Measurements from ENCODE around the gene SCAI.
A peak's percentile ranks its signal among the peaks of the same experiment; 100 is the strongest.
"Not testable (repeated sequence)": the region's sequence is repeated elsewhere in the genome, so short reads cannot be mapped to it uniquely, and the experiment has no call there.

The SCAI gene

GRCh38 chr9:125008599-125008998 is 134.7 kb downstream of the SCAI start:
- DNase-seq = no peak

GRCh38 chr9:125003332-125003731 is 140.0 kb downstream of the SCAI start:
- no peak for DNase-seq

GRCh38 chr9:124983698-124984097 is 159.6 kb downstream of the SCAI start:
- no peak for DNase-seq

GRCh38 chr9:124980431-124980830 is 162.9 kb downstream of the SCAI start:
- no peak for DNase-seq

GRCh38 chr9:124975131-124975530 is 168.2 kb downstream of the SCAI start:
- no peak for DNase-seq

DNA sequence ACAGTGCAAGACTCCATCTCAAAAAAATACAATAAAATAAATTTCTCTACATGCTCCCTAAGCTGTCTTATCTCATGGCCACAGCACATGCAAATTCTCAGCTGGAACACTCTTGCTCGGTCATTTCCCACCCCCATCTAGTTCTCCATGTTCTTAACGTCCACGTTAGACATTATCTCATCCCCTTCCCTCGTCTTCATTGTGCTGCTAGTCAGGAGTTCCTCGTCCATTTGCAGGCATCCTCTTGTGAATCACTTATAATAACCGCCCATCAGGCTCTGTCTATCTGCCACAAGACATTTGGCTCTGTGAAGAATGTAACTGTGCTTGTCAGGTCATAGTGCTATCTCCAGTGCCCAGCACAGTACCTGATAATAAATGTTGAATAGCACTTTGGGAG is 169.5 kb downstream of the SCAI start:
- DNase-seq = no peak

- DNase-seq = no peak
These were observed 171.0 kb downstream of the SCAI start for GRCh38 chr9:124972241-124972770.

DNA sequence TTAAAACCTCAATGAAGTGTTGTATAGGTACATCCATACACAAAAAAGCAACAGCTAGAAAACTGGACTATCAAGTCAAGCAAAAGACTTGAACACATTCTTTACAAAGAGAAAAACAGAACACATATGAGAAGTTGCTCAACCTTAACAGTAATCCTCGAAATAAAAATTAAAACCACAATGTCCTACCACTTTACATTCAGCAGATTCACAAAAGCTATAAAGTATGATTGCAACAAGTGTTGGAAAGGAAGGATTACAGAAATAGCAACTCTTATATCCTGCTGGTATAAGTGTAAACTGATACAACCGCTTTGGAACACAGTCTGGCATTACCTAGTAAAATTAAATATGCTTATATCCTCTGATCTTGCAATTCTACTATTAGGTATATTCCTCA is 173.9 kb downstream of the SCAI start:
- no peak for DNase-seq

- no peak for DNase-seq
These were observed 175.1 kb downstream of the SCAI start for GRCh38 chr9:124968238-124968637.

DNA sequence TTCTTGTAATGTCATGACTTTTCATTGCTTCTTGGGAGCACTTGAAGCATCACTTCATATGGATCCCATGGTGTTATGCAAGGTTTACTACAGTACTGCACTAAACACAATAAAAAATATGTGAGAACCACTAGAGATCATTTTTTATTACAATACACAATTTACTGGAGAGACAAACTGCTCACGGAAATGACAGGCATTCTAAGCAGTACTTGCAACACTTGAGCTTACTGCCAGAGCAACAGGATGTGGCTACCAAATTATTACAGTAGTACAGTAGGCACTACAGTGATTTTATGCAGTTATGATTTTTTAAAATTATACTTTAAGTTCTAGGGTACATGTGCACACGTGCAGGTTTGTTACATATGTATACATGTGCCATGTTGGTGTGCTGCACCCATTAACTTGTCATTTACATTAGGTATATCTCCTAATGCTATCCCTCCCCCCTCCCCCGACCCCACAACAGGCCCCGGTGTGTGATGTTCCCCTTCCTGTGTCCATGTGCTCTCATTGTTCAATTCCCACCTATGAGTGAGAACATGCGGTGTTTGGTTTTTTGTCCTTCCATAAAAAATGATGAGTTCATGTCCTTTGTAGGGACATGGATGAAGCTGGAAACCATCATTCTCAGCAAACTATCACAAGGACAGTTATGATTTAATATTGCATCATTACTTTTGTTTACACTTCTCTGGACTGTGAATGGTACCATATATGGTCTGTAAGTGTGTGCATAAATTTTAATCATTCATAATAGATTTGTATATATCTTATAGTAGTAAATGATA is 177.4 kb downstream of the SCAI start:
- not testable (repeated sequence) for DNase-seq

- DNase-seq = no peak
These were observed 178.7 kb downstream of the SCAI start for GRCh38 chr9:124964604-124965003.

GRCh38 chr9:124964056-124964455 is 179.3 kb downstream of the SCAI start:
- DNase-seq = no peak

GRCh38 chr9:124960409-124960752 is 182.9 kb downstream of the SCAI start:
- no peak for DNase-seq

DNA sequence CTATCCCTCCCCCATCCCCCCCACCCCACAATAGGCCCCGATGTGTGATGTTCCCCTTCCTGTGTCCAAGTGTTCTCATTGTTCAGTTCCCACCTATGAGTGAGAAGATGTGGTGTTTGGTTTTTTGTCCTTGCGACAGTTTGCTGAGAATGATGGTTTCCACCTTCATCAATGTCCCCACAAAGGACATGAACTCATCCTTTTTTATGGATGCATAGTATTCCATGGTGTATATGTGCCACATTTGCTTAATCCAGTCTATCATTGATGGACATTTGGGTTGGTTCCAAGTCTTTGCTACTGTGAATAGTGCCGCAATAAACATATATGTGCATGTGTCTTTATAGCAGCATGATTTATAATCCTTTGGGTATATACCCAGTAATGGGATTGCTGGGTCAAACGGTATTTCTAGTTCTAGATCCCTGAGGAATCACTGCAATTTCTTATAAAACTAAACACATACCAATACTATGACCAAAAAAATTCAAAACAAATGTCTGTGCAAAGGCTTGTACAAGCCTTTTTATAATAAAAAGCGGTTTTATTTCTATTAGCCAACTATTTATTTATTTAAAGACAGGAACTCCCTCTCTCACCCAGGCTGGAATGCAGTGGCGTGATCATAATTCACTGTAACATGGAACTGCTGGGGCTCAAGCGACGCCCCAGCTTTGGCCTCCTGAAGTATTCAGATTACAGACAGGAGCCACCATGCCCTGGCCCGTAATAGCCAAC is 183.5 kb downstream of the SCAI start:
- DNase-seq = not testable (repeated sequence)

DNA sequence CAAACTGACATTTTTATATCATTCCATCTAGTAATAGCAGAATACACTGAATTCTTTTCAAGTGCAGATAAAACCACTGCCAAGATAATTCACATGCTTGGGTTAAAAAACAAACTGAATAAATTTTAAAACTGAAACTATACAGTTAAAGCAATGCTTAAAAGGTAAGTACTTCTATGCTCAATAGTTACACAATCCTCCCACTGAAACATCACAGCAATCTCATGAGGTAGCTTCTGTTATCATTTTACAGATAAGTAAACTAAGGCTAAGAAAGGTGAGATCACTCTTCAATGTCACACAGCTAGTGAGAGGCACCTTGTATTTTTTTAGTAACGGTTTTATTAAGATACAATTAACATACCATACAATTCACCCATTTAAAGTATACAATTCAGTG is 189.1 kb downstream of the SCAI start:
- DNase-seq = no peak

- DNase-seq = no peak
These were observed 193.1 kb downstream of the SCAI start for GRCh38 chr9:124950050-124950718.

DNA sequence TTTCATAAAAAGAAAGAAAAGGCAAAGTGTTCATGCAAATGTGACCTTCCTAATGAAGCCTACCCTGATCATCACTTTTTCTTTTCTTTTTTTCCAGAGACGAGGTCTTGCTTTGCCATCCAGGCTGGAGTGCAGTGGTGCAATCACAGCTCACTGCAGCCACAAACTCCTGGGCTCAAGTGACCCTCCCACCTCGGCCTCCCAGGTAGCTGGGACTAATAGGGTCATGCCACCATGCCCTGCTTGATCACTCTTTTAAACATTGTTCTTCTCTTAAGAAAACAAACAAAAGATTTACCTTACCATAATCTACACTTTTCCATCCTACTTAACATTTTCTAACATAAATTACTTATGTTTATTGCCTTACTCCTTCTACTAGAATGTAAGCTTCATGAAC is 193.9 kb downstream of the SCAI start:
- no peak for DNase-seq

DNA sequence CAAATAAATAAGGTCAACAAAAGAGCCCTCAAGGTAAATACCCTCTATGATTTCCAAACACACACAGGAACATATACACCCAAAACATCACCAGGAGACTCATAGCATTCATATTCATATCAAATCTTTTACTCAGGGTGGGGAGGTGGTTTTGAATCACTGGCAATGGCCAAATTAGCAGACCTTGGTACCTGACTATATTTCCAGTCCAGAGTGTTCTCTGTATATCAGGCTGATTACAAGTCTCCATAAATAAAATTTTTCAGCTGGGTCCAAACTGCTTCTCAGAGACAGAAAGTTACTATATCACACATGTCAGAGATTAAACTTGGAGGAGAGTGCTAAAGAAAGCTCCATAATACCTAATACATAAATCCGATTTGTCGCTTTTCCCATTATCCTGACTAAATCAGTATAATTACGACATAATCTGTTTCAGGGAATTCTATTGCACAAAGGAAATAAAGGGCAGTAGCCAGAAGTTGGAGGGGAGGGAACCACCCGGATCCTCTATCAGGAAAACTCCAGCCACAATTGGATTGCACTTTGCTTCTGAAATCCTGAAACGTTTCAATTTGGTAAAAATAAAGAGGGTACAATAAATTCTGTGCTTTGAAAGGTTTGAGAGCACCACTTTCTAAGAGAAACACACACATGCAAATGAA is 195.5 kb downstream of the SCAI start:
- no peak for DNase-seq

DNA sequence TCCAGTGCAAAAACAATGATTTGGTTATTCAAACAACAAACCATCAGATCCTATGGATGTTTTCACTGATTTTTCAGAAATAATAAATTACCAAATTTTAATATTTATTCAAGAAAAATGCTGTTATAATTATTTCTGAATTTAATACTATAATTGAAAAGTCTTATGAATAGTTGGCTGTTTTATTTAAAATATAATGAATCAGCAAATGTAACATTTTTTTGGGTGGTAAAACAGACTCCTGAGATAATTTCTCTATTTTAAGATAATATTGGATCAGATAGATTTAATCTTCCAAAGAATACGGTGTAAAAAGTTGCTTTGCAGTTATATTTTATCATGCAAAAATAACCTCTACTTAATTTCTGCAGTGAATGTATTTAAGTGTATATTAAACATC is 197.2 kb downstream of the SCAI start:
- DNase-seq = no peak

DNA sequence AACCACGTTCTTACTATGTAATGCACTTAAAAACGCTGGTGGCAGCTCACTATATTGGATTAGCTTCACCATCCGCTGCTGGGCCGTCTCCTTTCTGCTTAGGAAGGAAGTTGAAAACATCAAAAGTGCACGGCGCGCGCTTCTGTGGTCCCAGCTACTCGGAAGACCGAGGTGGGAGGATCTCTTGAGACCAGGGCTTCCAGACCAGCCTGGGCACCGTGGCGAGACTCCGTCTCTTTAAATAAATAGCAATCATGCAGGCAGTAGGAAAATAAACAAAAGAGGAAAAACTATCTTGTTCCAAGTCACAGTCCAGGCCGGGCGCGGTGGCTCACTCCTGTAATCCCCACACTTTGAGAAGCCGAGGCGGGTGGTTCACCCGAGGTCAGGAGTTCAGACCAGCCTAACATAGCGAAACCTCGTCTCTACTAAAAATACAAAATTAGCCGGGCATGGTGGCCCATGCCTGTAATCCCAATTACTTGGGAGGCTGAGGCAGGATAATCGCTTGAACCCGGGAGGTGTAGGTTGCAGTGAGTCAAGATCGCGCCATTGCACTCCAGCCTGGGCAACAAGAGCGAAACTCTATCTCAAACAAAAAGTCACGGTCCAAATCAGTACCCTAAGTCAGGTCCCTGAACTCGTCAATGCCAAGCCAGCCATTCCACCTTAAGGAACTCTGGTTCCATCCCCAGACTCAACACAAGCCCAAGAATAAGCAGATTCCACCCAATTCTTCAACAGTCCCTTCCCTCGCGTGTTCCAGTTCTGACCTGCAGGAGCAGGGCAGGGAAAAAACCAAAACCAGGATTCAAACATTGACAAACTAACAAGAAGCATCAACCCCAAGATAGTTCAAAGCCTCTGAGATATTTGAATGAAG is 201.4 kb downstream of the SCAI start:
- peak in 1 of 2 experiments; percentile 55 for DNase-seq

- DNase-seq = peak; percentile 92 to 97
These were observed 202.2 kb downstream of the SCAI start, which contains the start of gene GOLGA1 for GRCh38 chr9:124940894-124941678. GOLGA1 (minus strand) TSS chr9:124941083; CDS start chr9:124938711, 2,372 bp downstream.
